Endometrium (tissue), 2 donors: ENCODE measurements around the gene LRRC8D.

ENCODE experiments used
- FAIRE-seq: peaks from 2 replicates; lab custom pipeline; 2012; peaks lifted over from hg19 to GRCh38; lab: Jason Lieb, UNC
- donor health status: control.
- donor health status: control.

Gene LRRC8D

DNA sequence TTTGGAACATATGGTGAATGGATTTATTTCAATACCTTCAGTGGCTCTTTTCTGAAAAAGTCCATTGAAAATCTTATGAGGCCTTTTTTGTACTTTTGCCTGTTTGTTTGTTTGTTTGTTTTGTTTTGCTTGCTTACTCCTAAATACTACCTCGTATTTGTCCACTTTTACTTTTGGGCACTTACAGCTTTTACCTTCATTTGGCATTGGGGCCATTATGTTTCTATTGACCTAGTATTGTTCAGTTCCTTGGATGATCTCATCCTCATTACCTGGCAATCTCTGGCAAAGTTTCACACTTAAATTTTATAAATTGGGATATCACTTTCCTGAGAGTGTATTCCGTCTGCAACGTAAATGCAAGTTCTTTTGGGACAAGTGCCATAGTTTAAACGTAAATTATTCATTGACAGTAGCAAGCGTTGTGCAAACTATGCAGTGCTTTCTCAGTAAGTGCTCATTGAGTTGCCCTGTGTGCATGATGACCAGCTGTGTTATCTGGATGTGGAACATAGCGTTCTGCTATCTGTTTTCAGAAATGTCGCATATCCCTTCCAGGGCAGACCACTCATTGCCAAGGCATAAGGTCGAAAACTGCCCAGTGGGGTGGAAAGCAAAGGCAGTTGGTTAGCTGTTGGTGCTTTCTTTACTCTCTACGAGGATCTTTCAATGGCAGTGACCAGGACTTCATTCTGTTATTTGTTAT is 51.1 kb downstream of the LRRC8D start:
- FAIRE-seq = no peak

DNA sequence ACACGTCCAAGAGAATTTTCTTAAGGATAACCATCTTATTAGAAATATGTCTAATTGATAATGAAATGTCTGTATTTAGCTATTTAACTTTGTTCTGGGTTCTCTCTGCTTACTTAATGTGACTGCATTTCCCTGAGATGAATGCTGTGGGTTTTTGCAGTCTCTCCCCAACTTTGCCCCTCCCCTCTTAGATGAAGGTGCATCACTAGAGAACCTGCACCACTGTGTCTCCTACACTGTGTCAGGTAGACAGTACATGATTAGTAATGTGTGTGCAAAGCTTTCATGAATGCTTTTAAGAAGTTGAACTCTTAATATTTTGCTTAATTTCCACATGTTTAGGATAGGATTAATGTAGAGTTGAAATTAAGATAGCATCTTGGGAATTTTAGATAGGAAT is 51.7 kb downstream of the LRRC8D start:
- no peak for FAIRE-seq

DNA sequence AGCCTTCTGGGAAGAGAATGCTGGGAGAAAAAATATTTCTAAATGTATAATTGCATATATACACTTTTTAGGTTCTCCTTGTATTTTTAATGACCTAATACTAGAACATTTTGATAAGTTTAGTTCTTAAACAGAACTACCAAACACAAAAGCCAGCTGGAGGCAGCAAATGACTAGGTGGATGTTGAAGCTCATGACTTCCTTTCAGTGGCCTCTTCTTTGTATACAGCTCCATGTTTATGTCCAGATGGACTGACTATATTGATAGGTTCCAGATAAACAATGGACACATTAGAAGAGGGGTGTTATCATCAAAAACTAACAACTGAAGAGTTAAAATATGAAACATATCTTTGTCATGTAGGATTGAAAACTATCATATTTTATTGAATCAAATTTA is 52.5 kb downstream of the LRRC8D start:
- FAIRE-seq = no peak

DNA sequence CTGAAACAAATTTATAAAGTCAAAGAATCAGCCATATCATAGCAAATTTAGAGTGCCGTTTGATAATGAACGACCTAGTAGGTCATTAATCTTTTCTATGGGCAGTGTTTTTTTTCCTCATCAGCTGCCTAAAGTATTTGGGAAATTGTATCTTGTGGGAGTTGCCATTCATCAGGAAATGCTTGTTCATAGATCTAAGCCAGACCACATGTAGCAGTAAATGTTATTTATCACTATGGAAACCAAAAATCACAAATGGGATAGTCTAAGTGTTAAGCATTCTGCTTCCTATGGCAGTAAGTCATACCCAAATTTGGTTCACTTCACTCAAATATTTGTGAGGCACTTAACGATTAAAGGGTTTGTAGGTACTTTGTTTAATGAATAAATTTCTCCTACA is 52.9 kb downstream of the LRRC8D start:
- FAIRE-seq = no peak

DNA sequence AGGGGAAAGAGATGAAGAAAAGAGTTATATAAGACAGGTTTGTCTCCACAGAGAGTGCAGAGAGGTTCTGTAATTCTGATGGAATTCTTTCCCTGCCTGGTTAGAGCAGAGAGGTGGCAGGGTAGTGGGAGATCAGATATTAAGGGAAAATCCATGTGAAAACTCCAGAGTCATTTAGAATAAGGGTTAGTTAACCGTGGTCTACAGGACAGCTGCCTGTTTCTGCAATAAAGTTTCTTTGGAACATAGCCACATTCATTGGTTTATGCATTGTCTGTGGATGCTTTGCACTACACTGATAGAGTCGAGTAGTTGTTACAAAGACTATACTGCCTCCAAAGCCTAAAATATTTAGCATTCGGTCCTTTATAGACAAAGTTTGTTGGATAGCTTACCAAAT is 55.6 kb downstream of the LRRC8D start:
- FAIRE-seq = no peak

DNA sequence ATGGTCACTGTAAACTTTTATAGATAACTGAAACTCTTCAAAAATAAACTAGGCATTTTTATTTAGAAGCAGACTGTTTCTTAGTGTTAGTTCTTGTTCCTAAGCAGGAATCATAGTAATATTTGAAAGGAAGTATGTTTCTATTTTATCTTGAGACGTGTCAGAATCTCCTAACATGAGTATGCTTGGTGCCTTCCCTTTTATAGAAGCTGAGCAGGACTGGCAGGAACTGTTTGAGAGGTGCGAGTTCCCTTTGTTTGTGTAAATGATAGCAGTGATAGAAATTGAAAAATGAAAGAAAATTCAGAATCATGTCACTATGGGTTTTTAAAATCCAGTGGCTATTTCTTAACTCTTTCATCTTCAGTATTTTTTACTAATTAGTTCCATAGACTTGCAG is 56.9 kb downstream of the LRRC8D start:
- FAIRE-seq = no peak

DNA sequence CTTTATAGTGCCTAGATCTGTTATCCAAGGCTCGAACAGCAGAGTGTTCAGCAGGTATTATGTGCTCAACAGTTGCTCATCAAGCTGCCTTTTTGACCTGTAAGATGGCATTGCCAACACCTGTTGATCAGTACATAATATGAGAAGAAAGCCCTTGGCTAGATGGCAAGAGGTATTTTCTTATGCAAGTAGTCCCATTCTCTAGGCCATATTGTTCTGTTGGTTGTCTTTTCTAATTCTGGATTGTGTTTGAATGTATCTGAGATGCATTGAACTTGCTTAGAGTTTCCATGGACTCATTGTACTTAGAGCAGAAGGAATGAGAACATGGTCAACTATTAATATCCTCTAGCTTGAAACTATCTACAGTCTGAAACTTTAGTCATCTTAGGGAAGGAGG is 57.4 kb downstream of the LRRC8D start:
- FAIRE-seq = no peak

DNA sequence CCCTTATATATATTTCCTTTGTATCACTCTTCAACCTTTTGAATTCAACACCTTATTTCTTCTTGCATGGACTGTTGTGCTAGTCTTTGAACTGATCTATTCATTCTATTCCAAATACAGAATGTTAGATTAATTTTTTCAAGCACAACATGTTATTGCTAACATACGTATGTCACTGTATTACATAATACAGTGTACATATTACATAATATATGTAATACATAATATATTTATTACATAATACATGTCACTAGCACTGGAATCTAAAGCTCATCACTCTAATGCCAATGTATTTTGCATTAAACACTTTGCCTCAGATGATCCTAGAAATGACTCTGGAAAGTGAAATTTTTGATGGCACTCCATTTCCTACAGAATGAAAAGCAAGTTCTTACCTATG is 59.8 kb downstream of the LRRC8D start:
- FAIRE-seq = no peak

DNA sequence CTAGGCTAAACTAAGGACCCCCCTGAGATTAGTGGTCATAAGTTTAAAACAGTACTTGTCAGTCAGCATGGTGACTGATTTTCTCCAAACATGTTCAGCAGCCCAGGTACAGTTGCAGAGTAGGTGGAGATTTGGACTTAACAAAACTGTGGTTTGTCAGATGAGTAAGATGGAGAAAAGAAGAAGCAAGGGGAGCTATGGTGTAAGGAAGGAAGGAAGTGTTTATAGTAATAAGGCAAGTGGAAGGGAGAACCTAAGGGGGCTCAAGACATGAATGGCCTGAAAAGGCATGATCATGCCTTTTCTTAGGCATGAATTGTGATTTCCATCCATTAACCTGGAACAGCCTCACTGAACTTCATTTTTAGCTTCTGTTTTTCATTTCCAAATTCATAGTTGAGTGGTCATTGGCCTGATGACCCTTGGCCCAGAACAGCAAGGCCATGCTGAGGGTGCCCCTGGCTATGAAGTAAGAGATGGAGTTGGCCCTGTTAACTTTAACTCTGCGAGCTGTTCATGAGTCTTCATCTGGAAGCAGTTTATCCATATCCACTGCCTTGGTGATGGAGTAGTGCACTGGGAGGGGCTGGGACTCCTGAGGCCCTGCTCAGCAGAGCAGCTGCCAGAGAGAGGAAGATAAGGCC is 60.7 kb downstream of the LRRC8D start:
- FAIRE-seq = no peak

DNA sequence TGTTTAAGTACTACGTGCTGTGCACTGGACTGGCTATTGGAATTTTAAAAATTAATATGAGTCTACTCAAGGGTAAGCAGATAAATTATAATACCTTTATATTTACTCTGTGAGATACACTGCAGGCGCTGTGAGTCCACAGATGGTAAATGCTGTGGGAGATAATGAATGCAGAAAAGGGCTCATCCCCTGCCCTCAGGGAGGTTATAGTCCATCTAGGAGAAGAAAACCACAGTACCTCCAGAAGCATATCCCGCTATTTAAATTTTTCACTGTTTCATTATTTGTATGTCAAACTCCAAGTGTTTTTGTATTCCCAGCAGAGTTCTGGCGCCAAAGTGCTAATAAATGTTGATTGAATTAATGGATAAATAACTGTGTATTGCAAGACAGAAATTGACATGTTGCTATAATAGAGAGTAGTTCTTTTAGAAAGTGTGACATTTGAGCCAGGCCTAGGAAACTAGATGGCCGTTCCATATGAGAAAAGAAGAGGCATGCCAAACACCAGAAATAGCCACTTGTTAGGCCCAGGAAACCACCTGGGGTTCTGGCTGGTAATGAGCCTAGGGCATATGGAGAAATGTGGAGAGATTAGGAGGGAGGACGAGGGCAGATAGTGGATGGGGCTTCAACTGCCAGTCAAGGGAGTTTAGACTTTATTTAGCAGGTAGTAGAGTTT is 61.7 kb downstream of the LRRC8D start:
- FAIRE-seq = no peak

DNA sequence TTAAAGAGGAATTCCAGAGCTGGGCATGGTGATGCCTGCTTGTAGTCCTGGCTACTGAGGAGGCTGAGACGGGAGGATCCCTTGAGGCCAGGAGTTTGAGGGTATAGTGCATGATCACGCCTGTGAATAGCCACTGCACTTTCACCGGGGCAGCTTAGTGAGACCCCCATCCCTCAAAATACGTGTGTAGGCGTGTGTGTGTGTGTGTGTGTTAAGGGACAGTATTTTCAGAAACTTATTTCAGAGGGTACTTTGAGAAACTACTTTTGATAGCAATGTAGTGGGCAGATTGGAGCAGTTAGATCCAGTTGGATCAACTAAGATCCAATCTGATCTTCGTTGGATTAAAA is 62.2 kb downstream of the LRRC8D start:
- FAIRE-seq = no peak

DNA sequence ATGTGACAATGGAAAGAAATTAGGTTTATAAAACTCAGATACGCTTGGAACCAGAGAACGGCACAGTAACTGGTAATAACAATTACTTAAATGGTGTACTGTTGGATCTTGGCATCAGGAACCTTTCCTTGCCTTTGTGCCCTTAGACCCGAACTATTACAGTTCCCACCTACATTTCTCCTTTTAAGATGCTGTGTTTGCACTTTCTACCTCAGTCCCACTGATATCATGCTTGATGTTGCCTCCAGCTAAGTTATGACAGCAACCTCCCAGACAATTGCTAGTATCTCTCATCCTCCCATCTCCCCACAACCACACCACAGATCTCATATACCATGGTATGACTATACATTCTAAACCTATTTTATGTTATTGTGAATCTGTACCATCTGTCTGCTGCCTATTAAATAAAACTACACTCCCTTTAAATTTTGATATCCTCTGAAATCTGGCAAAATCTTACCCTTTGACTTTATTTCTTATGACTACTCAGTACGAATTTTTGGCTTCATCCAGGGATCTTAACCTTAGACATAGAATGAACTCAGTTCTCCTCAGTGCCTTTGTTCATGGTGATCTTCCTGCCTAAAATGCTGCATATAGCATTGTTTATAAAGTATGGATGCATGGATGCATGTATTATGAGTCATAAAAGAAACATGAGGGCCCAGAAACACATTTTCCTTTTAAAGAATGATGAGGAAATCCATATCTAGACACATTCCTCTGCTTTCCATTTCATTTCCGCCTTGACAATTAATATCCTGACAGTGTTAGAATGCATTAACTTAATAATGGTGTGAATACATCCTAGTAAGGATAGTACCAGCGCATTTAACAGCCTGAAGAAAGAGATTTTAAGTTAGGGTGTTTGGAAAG is 64.1 kb downstream of the LRRC8D start:
- no peak for FAIRE-seq

DNA sequence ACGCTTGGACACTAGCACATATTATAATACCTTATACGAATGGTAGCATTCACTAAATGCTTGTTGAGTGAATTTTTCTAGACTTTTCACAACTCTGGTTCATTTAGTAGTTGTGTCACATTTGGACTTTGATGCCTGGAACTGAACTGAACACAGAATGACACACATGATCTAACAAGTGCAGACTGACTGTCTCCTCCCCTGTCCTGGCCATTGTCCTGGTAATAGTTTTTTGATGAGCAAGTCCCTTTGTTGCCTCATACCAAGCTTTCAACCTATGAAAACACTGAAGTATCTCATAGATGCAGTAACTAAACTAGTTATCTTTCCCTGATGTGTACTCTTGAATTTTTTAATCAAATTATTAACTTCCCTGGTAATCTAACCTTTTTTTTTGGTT is 66.4 kb downstream of the LRRC8D start:
- FAIRE-seq = no peak

DNA sequence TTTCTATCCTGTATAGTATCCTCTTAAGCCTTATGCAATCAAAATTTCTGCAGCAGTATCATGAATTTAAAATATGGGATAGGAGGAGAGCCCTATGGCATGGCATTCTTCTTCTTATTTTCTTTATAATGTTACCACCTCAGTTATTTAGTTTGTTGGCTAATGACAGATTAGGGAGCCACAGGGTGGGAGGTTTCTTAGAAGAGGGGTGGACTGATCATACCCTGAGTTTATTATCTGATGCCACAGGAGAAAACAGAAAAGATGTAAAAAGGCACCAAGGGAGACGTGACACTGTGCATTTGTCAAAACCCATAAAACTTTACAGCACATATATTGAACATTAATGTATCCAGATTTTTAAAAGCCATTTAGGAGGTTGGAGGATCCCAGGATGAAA is 66.9 kb downstream of the LRRC8D start:
- no peak for FAIRE-seq

DNA sequence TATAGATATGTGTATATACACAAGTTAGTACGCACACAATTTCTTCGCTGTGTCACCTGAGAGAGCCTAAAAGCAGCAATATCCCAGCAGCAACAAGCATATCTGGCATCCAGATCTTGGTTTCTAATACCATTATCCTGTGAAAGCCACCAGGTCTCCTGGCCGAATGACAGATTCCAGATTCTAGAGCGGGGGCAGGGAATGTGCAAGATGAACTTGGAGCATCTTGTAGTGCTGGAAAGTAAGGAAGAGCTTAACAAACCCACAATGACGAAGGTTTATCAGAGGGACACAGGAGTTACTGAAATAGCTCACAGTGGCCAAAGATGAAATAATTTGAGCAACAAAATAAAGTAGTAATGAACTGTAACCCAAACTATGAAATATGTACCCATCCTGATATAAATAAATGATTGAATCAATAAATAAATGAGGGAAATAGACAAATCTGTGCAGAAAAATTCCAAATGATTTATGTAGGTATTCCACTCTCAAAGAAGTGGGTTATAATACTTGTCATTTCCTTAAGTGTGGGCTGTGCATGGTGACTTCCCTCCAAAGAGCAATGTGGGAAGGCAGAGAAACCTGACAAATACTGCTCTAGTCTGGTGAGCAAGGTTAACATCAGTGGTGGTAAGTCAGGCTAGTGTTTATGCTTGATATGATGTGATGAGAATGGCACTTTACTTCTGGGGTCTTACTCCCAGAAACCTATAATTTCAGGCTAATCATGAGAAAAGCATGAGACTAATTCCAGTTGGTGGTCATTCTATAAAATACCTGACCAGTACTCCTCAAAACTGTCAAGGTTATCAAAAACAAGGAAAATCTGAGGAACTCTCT is 67.9 kb downstream of the LRRC8D start:
- no peak for FAIRE-seq

DNA sequence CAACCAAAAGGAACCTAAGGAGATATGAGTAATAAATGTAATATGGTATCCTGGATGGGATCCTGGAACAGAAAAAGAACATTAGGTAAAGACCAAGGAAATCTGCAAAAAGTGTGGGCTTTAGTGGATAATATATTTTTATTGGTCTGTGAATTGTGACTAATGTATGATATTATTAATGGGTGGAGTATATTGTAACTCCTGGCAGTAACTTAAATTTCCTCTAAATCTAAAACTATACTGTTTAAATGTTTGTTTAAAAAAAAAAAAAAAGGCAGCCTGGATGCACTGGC is 68.4 kb downstream of the LRRC8D start:
- no peak for FAIRE-seq

DNA sequence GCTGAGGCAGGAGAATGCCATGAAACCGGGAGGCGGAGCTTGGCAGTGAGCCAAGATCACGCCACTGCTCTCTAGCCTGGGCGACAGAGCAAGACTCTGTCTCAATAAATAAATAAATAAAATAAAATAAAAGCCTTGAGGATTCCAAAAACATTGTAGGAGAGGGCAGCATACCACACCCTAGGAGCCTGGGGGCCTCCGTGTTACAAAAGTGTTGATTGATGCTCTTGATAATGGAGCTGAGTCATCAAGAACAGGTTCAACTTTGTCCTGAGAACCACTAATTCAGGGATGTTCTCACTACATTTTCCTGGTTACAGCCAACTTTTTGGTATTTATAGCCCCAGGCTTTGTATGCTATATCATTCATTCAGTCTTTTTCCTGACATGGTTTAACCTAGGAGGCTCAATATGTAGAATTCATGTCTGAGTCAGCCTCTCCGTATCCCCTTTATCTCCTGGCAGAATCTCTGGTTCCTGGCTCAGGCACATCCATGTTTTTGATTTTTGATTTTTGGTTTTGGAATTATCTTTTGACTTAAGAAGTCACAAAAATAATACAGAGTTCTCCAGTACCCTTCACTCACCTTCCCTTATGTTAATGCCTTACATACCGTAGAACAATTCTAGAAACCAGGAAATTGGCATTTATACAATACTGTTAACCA is 69.4 kb downstream of the LRRC8D start:
- FAIRE-seq = no peak

DNA sequence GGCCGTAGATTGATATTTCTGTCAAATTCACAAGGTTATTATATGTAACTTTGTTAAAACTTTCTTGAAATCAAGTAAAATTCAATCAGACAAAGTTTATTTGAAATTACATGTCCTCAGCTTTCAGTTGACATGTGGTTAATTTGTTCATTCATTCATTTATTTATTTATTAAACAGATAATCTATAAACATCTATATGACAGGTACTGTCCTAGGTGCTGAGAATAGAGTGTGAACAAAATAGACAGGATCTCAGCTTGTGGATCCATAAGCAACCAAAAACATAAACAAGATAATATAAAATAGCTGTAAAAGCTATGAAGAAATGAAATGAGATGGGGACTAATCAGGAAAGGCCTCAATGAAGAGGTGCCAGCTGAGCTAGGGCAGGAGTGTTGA is 72.0 kb downstream of the LRRC8D start:
- no peak for FAIRE-seq

DNA sequence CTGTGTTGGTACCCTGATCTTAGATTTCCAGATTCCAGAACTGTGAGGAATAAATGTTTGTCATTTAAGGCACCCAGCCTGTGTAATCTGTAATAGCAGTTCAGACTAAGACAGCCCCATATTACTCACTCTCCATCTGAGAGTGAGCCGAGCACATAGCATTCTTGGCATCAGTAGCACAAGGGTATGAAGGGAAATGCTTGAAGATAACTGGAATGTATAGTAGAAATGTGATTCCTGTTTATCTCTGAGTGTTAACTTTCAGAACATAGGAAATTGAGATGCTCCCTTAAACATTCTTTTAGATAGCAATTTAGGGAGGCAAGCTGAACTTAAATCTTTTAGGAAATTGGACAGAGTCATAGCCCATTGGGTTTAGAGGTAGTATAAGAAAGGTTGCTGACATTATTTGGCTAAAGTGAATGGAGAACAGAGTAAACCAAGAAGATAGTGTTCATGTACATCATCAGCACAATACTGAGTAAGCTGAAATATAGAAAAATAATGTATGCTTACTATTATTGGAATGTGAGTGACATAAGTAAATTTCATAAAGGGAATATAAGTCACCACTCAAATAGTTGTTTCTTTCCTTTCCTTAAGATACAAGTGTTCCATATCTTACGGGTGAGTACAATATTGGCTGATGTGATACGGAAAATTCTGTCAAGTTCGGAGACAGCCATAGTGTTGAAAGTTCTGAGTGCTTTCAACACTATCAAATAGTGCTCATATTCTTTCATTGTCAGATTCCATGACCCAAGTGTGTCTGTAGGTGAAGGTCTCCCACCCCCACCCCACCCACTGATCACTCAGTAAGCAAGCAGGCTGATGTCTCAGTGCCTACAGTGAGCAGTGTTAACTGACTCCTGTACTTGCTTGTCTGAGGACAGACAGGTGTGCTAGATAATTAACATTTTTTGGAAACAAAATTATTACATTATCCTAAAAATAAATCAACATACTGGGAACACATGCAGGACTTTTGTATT is 73.7 kb downstream of the LRRC8D start:
- no peak for FAIRE-seq
